K562 (cell line): ENCODE data around the gene EXOSC9. TPM values are rescaled to one million over a fixed set of nuclear protein-coding genes. Genes with fewer than 3 reads are reported as not detected.

Experiments used
- ARID1B ChIP-seq: fragments of 450-650 bp; IDR thresholded peaks from 2 replicates; pipeline ENCODE4 v1.6.1; 2016; ENCODE audit warnings: antibody characterized with exemption, mild to moderate bottlenecking, inconsistent platforms
- C11orf30 ChIP-seq: fragments of 450-650 bp; IDR thresholded peaks from 2 replicates; pipeline ENCODE4 v1.6.1; 2016; ENCODE audit warnings: low read depth, mild to moderate bottlenecking
- CREB3 ChIP-seq: fragments of 450-650 bp; conservative IDR thresholded peaks from 2 replicates; pipeline ENCODE4 v1.6.1; 2016; ENCODE audit warnings: missing genetic modification characterization, low read depth, mild to moderate bottlenecking, missing compliant biosample characterization, moderate library complexity
- EWSR1 ChIP-seq: fragments of 450-650 bp; IDR thresholded peaks from 2 replicates; pipeline ENCODE4 v1.6.1; 2018; ENCODE audit warnings: borderline replicate concordance, mild to moderate bottlenecking, low read depth, moderate library complexity; ENCODE audit not compliant: partially characterized antibody
- FOXJ2 ChIP-seq: fragments of 200-800 bp; sonication (Bioruptor generic); IDR thresholded peaks from 2 replicates; pipeline ENCODE4 v1.6.1; 2016; ENCODE audit warnings: missing genetic modification characterization, missing compliant biosample characterization
- FOXP4 ChIP-seq: sonication (generic); formaldehyde crosslinking; IDR thresholded peaks from 2 replicates; pipeline ENCODE4 v1.8.0; 2022; ENCODE audit warnings: mild to moderate bottlenecking, missing genetic modification reagents, borderline replicate concordance
- GTF3C2 ChIP-seq: IDR thresholded peaks from 3 replicates; pipeline ENCODE4 v1.6.1; 2011; ENCODE audit warnings: borderline replicate concordance, mild to moderate bottlenecking, moderate library complexity; ENCODE audit not compliant: insufficient read length; ENCODE audit errors: extremely low read depth
- KDM1A ChIP-seq, 2 experiments: fragments of 450-650 bp; IDR thresholded peaks; 2 replicates each; pipeline ENCODE4 v1.6.1; 2016; ENCODE audit warnings: mild to moderate bottlenecking in 2 of 2
- L3MBTL2 ChIP-seq: fragments of 450-650 bp; IDR thresholded peaks from 2 replicates; pipeline ENCODE4 v1.6.1; 2016; ENCODE audit warnings: mild to moderate bottlenecking, moderate library complexity
- MAFG ChIP-seq: fragments of 450-650 bp; conservative IDR thresholded peaks from 2 replicates; pipeline ENCODE4 v1.6.1; 2016; ENCODE audit warnings: missing genetic modification characterization, missing compliant biosample characterization
- MYBL2 ChIP-seq, 2 experiments: fragments of 450-650 bp in 1 of 2; sonication (generic) in 1 of 2; formaldehyde crosslinking in 1 of 2; IDR thresholded peaks; 2 replicates each; pipeline versions ENCODE4 v1.6.1 to v1.8.1; 2017 to 2022; ENCODE audit warnings: borderline replicate concordance in 1 of 2, inconsistent platforms in 1 of 2, low read depth in 1 of 2, mild to moderate bottlenecking in 1 of 2, missing genetic modification reagents in 1 of 2, moderate library complexity in 1 of 2
- NFE2 ChIP-seq: IDR thresholded peaks from 2 replicates; pipeline ENCODE4 v1.6.1; 2014; ENCODE audit warnings: antibody characterized with exemption, low read depth
- PRMT5 ChIP-seq: sonication (generic); formaldehyde crosslinking; IDR thresholded peaks from 2 replicates; pipeline ENCODE4 v1.5.0; 2020; ENCODE audit warnings: missing genetic modification reagents
- RBM39 ChIP-seq: fragments of 200-400 bp; formaldehyde crosslinking; optimal IDR thresholded peaks from 2 replicates; pipeline ENCODE3; 2018; ENCODE audit warnings: low read depth, low read length
- SOX6 ChIP-seq: fragments of 450-650 bp; IDR thresholded peaks from 2 replicates; pipeline ENCODE4 v1.6.1; 2014; ENCODE audit warnings: mild to moderate bottlenecking
- TBL1XR1 ChIP-seq, 2 experiments: IDR thresholded peaks; 2 replicates each; pipeline ENCODE4 v1.6.1; 2012; ENCODE audit warnings: improper control_type of control experiment in 2 of 2, low read length in 2 of 2, mild to moderate bottlenecking in 1 of 2
- ZBED1 ChIP-seq: IDR thresholded peaks from 2 replicates; pipeline ENCODE4 v1.6.1; 2014
- ZNF134 ChIP-seq: fragments of 250-450 bp; sonication (Bioruptor Pico); conservative IDR thresholded peaks from 2 replicates; pipeline ENCODE4 v1.4.0; 2020
- polyA plus RNA-seq, 8 experiments: library from polyadenylated mRNA; depleted of rRNA in 4 of 8; stranded (reverse) in 5 of 8; unstranded in 3 of 8; fragments of >200 nt; fragmentation: Nextera tagmentation in 2 of 8; fragmentation: Illumina TruSeq in 1 of 8; extraction: Ambion mirVana in 2 of 8; extraction: Trizol in 1 of 8; gene quantifications; 2 replicates each; pipeline versions ENCODE4 v1.2.1 to v1.2.3, GENCODE V29; 2011 to 2014; ENCODE audit warnings: inconsistent platforms in 1 of 8, missing spikeins in 1 of 8
- total RNA-seq, 7 experiments: library from RNA; depleted of rRNA in 6 of 7; stranded (reverse); fragments of >200 nt in 6 of 7; fragmentation: Illumina TruSeq in 2 of 7; extraction: Trizol in 2 of 7; gene quantifications; 2 replicates each; pipeline versions ENCODE4 v1.2.1 to v1.2.3, GENCODE V29; 2011 to 2021; ENCODE audit warnings: low replicate concordance in 1 of 7
- TF ChIP-seq, protein P1 (sequence below), 3 experiments: IDR thresholded peaks in 2 of 3; conservative IDR thresholded peaks in 1 of 3; 2 replicates each; pipeline ENCODE4 v1.5.1; 2011 to 2012; ENCODE audit warnings: low read length in 3 of 3, mild to moderate bottlenecking in 3 of 3, control low read depth in 2 of 3, improper control_type of control experiment in 1 of 3, inconsistent platforms in 1 of 3, low read depth in 1 of 3, mixed read lengths in 1 of 3, moderate library complexity in 1 of 3; ENCODE audit not compliant: insufficient read depth in 2 of 3
- TF ChIP-seq, protein P2 (sequence below): sonication (generic); IDR thresholded peaks from 2 replicates; pipeline ENCODE4 v1.6.1; 2016

EXOSC9 gene
- total and polyA plus RNA-seq, 9 of the 15 experiments (the other 6 are each of a cell fraction or from before 2014, with no cell fraction given): 64.7 to 166 (median 115) TPM

GRCh38 chr4:121790976-121791375 is 10.1 kb upstream of the EXOSC9 start (continued):
- TF ChIP-seq MAFG (peak; percentile 79), RBM39 (no peak), ZBED1 (no peak), TBL1XR1 (IDR thresholded peaks at IDR 0.05; ENCODE audit: low read length in 2 of 2) (peak in 1 of 2 experiments; percentile 88; a peak in 2 of 4 replicates), PRMT5 (CRISPR knock-in tag) (no peak), EWSR1 (no peak), ZNF134 (CRISPR knock-in tag) (0 out of 2 replicates have a peak, but pooled peaks have one; percentile 41), CREB3 (no peak), FOXP4 (no peak), FOXJ2 (peak; percentile 73; the same call in 1 of the 2 replicates), C11orf30 (peak; percentile 79), ARID1B (peak; percentile 96), MYBL2 (IDR thresholded peaks at IDR 0.05; ENCODE audit: low read depth) (no peak; the same call in 1 of the 2 replicates), MYBL2 (CRISPR knock-in tag; IDR thresholded peaks at IDR 0.05; ENCODE audit: borderline replicate concordance) (no peak), NFE2 (peak; percentile 87), GTF3C2 (no peak), SOX6 (peak; percentile 94), KDM1A (IDR thresholded peaks at IDR 0.05) (peak; percentile 92 to 96), L3MBTL2 (peak; percentile 84)
- TF ChIP-seq, protein P1, sequence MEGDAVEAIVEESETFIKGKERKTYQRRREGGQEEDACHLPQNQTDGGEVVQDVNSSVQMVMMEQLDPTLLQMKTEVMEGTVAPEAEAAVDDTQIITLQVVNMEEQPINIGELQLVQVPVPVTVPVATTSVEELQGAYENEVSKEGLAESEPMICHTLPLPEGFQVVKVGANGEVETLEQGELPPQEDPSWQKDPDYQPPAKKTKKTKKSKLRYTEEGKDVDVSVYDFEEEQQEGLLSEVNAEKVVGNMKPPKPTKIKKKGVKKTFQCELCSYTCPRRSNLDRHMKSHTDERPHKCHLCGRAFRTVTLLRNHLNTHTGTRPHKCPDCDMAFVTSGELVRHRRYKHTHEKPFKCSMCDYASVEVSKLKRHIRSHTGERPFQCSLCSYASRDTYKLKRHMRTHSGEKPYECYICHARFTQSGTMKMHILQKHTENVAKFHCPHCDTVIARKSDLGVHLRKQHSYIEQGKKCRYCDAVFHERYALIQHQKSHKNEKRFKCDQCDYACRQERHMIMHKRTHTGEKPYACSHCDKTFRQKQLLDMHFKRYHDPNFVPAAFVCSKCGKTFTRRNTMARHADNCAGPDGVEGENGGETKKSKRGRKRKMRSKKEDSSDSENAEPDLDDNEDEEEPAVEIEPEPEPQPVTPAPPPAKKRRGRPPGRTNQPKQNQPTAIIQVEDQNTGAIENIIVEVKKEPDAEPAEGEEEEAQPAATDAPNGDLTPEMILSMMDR (IDR thresholded peaks at IDR 0.05 in 2 of 3, conservative IDR thresholded peaks at IDR 0.05 in 1 of 3; ENCODE audit: insufficient read depth in 2 of 3, low read depth in 1 of 3, low read length in 3 of 3): no peak
- TF ChIP-seq, protein P2, sequence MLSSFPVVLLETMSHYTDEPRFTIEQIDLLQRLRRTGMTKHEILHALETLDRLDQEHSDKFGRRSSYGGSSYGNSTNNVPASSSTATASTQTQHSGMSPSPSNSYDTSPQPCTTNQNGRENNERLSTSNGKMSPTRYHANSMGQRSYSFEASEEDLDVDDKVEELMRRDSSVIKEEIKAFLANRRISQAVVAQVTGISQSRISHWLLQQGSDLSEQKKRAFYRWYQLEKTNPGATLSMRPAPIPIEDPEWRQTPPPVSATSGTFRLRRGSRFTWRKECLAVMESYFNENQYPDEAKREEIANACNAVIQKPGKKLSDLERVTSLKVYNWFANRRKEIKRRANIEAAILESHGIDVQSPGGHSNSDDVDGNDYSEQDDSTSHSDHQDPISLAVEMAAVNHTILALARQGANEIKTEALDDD: peak; percentile 81
